K562 (cell line): ENCODE data around the gene NUDT2. TPM values are rescaled to one million over a fixed set of nuclear protein-coding genes. Genes with fewer than 3 reads are reported as not detected.
A peak's percentile ranks its signal among the peaks of the same experiment; 100 is the strongest.

Experiments used
- ATF1 ChIP-seq, 2 experiments: fragments of 450-650 bp in 1 of 2; IDR thresholded peaks; 2 replicates each; pipeline ENCODE4 v1.6.1; 2016; ENCODE audit warnings: missing compliant biosample characterization in 1 of 2, missing genetic modification characterization in 1 of 2
- BCL6 ChIP-seq: fragments of 250-450 bp; sonication (Bioruptor Pico); IDR thresholded peaks from 2 replicates; pipeline ENCODE4 v1.4.0; 2020
- CHCHD3 ChIP-seq: fragments of 250-450 bp; sonication (Bioruptor Pico); IDR thresholded peaks from 2 replicates; pipeline ENCODE4 v2.1.2; 2022; ENCODE audit warnings: mild to moderate bottlenecking
- FOXK1 ChIP-seq: sonication (generic); formaldehyde crosslinking; IDR thresholded peaks from 2 replicates; pipeline ENCODE4 v1.8.0; 2022; ENCODE audit warnings: missing genetic modification reagents, mild to moderate bottlenecking, borderline replicate concordance
- FOXM1 ChIP-seq, 2 experiments: fragments of 450-650 bp in 1 of 2; sonication (generic) in 1 of 2; formaldehyde crosslinking in 1 of 2; IDR thresholded peaks; 2 replicates each; pipeline versions ENCODE4 v1.6.1 to v1.9.0; 2017 to 2022; ENCODE audit warnings: low read depth in 2 of 2, mild to moderate bottlenecking in 2 of 2, missing genetic modification reagents in 1 of 2, moderate library complexity in 1 of 2
- LCOR ChIP-seq: sonication (generic); formaldehyde crosslinking; IDR thresholded peaks from 2 replicates; pipeline ENCODE4 v1.8.0; 2022; ENCODE audit warnings: mild to moderate bottlenecking, missing genetic modification reagents
- NCOA2 ChIP-seq, 2 experiments: fragments of 450-650 bp; IDR thresholded peaks; 2 replicates each; pipeline ENCODE4 v1.6.1; 2018; ENCODE audit warnings: mild to moderate bottlenecking in 2 of 2, moderate library complexity in 1 of 2; ENCODE audit not compliant: partially characterized antibody in 2 of 2
- OTX1 ChIP-seq: fragments of 450-650 bp; formaldehyde crosslinking; IDR thresholded peaks from 2 replicates; pipeline ENCODE4 v1.4.0; 2022; ENCODE audit warnings: mild to moderate bottlenecking
- RFX7 ChIP-seq: fragments of 250-450 bp; sonication (Bioruptor Pico); IDR thresholded peaks from 2 replicates; pipeline ENCODE4 v1.5.1; 2021; ENCODE audit warnings: mild to moderate bottlenecking
- TAF15 ChIP-seq: fragments of 200-400 bp; formaldehyde crosslinking; IDR thresholded peaks from 2 replicates; pipeline ENCODE4 v1.6.1; 2017; ENCODE audit warnings: mild to moderate bottlenecking, low read depth, low read length, moderate library complexity
- TEAD4 ChIP-seq, 2 experiments: sonication (generic) in 1 of 2; formaldehyde crosslinking in 1 of 2; IDR thresholded peaks; 2 replicates each; pipeline versions ENCODE4 v1.6.1 to v1.8.0; 2012 to 2022; ENCODE audit warnings: borderline replicate concordance in 1 of 2, inconsistent platforms in 1 of 2, low read length in 1 of 2, mild to moderate bottlenecking in 1 of 2, missing genetic modification reagents in 1 of 2
- polyA plus RNA-seq, 8 experiments: library from polyadenylated mRNA; depleted of rRNA in 4 of 8; stranded (reverse) in 5 of 8; unstranded in 3 of 8; fragments of >200 nt; fragmentation: Nextera tagmentation in 2 of 8; fragmentation: Illumina TruSeq in 1 of 8; extraction: Ambion mirVana in 2 of 8; extraction: Trizol in 1 of 8; gene quantifications; 2 replicates each; pipeline versions ENCODE4 v1.2.1 to v1.2.3, GENCODE V29; 2011 to 2014; ENCODE audit warnings: inconsistent platforms in 1 of 8, missing spikeins in 1 of 8
- total RNA-seq, 7 experiments: library from RNA; depleted of rRNA in 6 of 7; stranded (reverse); fragments of >200 nt in 6 of 7; fragmentation: Illumina TruSeq in 2 of 7; extraction: Trizol in 2 of 7; gene quantifications; 2 replicates each; pipeline versions ENCODE4 v1.2.1 to v1.2.3, GENCODE V29; 2011 to 2021; ENCODE audit warnings: low replicate concordance in 1 of 7
- TF ChIP-seq, protein P1 (sequence below): fragments of 250-450 bp; sonication (Bioruptor Pico); IDR thresholded peaks from 2 replicates; pipeline ENCODE4 v1.4.0; 2020; ENCODE audit warnings: mild to moderate bottlenecking, moderate library complexity
- TF ChIP-seq, protein P2 (sequence below): fragments of 200-800 bp; sonication (Bioruptor generic); IDR thresholded peaks from 2 replicates; pipeline ENCODE4 v1.6.1; 2017; ENCODE audit warnings: missing genetic modification characterization, missing compliant biosample characterization
- TF ChIP-seq, protein P3 (sequence below): sonication (generic); formaldehyde crosslinking; IDR thresholded peaks from 2 replicates; pipeline ENCODE4 v1.8.0; 2022; ENCODE audit warnings: mild to moderate bottlenecking, missing genetic modification reagents
- TF ChIP-seq, protein P4 (sequence below): fragments of 150-350 bp; conservative IDR thresholded peaks from 2 replicates; pipeline ENCODE4 v1.6.1; 2014; ENCODE audit warnings: low read length
- TF ChIP-seq, protein P5 (sequence below): fragments of 450-650 bp; formaldehyde crosslinking; IDR thresholded peaks from 2 replicates; pipeline ENCODE4 v1.4.0; 2020; ENCODE audit warnings: mild to moderate bottlenecking, moderate library complexity

NUDT2 gene
- total and polyA plus RNA-seq, 9 of the 15 experiments (the other 6 are each of a cell fraction or from before 2014, with no cell fraction given) = 11.5 to 28.1 (median 19.0) TPM

DNA sequence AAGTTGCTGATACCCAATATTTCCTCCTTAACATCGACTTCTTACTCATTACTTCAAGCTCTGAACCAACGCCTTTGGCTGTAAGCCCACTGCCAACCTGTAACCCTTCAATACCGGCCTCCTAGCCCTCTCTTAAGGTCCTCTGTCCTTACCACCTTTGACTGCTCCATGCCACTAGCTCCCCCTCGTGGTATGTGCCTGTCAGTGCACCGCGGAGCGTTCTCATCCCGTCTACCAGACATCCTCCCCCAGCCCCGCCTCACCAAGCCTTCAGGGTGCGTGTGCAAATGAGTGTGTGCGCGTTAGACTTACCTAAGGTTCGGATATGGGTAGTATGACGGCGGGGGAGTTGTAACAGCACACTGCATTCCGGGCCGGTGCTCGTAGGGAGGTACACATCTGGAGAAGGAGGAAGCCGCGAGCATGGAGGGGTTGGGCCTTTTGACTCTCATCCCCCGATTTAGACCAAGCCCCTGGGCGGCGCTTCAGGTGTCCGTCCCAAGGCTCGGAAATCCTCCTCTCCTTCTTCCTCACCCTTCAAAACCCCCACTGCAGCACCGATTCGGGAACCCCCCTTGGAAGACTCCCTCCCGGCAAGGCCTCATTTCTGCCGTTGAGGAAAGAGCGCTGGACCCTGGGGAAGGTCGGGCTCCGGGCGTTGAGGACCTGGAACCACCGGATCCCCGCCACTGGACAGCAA, 50.1 kb downstream of the NUDT2 start (continued):
- TF ChIP-seq, protein P1, sequence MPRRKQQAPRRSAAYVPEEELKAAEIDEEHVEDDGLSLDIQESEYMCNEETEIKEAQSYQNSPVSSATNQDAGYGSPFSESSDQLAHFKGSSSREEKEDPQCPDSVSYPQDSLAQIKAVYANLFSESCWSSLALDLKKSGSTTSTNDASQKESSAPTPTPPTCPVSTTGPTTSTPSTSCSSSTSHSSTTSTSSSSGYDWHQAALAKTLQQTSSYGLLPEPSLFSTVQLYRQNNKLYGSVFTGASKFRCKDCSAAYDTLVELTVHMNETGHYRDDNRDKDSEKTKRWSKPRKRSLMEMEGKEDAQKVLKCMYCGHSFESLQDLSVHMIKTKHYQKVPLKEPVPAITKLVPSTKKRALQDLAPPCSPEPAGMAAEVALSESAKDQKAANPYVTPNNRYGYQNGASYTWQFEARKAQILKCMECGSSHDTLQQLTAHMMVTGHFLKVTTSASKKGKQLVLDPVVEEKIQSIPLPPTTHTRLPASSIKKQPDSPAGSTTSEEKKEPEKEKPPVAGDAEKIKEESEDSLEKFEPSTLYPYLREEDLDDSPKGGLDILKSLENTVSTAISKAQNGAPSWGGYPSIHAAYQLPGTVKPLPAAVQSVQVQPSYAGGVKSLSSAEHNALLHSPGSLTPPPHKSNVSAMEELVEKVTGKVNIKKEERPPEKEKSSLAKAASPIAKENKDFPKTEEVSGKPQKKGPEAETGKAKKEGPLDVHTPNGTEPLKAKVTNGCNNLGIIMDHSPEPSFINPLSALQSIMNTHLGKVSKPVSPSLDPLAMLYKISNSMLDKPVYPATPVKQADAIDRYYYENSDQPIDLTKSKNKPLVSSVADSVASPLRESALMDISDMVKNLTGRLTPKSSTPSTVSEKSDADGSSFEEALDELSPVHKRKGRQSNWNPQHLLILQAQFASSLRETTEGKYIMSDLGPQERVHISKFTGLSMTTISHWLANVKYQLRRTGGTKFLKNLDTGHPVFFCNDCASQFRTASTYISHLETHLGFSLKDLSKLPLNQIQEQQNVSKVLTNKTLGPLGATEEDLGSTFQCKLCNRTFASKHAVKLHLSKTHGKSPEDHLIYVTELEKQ (CRISPR knock-in tag) = no peak
- TF ChIP-seq, protein P2, sequence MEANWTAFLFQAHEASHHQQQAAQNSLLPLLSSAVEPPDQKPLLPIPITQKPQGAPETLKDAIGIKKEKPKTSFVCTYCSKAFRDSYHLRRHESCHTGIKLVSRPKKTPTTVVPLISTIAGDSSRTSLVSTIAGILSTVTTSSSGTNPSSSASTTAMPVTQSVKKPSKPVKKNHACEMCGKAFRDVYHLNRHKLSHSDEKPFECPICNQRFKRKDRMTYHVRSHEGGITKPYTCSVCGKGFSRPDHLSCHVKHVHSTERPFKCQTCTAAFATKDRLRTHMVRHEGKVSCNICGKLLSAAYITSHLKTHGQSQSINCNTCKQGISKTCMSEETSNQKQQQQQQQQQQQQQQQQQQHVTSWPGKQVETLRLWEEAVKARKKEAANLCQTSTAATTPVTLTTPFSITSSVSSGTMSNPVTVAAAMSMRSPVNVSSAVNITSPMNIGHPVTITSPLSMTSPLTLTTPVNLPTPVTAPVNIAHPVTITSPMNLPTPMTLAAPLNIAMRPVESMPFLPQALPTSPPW = peak; percentile 72
- TF ChIP-seq TAF15 = no peak
- no peak for TF ChIP-seq ATF1 (CRISPR knock-in tag; IDR thresholded peaks at IDR 0.05)
- peak; percentile 26; the same call in 1 of the 2 replicates for TF ChIP-seq ATF1 (tag; IDR thresholded peaks at IDR 0.05)
- TF ChIP-seq CHCHD3 (CRISPR knock-in tag) = no peak
- TF ChIP-seq NCOA2 (IDR thresholded peaks at IDR 0.05; ENCODE audit: partially characterized antibody in 2 of 2) = peak in 1 of 2 experiments; percentile 96
- no peak for TF ChIP-seq FOXK1 (CRISPR knock-in tag)
- no peak for TF ChIP-seq LCOR (CRISPR knock-in tag)
- no peak for TF ChIP-seq OTX1 (CRISPR knock-in tag)
- no peak for TF ChIP-seq FOXM1 (IDR thresholded peaks at IDR 0.05; ENCODE audit: low read depth)
- no peak for TF ChIP-seq FOXM1 (CRISPR knock-in tag; IDR thresholded peaks at IDR 0.05; ENCODE audit: low read depth)
- TF ChIP-seq, protein P3, sequence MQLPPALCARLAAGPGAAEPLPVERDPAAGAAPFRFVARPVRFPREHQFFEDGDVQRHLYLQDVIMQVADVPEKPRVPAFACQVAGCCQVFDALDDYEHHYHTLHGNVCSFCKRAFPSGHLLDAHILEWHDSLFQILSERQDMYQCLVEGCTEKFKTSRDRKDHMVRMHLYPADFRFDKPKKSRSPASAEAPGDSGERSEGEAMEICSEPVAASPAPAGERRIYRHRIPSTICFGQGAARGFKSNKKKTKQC (CRISPR knock-in tag) = no peak
- TF ChIP-seq BCL6 (CRISPR knock-in tag) = no peak
- no peak for TF ChIP-seq RFX7 (CRISPR knock-in tag)
- TF ChIP-seq, protein P4, sequence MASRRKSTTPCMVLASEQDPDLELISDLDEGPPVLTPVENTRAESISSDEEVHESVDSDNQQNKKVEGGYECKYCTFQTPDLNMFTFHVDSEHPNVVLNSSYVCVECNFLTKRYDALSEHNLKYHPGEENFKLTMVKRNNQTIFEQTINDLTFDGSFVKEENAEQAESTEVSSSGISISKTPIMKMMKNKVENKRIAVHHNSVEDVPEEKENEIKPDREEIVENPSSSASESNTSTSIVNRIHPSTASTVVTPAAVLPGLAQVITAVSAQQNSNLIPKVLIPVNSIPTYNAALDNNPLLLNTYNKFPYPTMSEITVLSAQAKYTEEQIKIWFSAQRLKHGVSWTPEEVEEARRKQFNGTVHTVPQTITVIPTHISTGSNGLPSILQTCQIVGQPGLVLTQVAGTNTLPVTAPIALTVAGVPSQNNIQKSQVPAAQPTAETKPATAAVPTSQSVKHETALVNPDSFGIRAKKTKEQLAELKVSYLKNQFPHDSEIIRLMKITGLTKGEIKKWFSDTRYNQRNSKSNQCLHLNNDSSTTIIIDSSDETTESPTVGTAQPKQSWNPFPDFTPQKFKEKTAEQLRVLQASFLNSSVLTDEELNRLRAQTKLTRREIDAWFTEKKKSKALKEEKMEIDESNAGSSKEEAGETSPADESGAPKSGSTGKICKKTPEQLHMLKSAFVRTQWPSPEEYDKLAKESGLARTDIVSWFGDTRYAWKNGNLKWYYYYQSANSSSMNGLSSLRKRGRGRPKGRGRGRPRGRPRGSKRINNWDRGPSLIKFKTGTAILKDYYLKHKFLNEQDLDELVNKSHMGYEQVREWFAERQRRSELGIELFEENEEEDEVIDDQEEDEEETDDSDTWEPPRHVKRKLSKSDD = no peak
- peak; percentile 56 for TF ChIP-seq TEAD4 (IDR thresholded peaks at IDR 0.05; ENCODE audit: low read length)
- no peak for TF ChIP-seq TEAD4 (CRISPR knock-in tag; IDR thresholded peaks at IDR 0.05; ENCODE audit: borderline replicate concordance)
- TF ChIP-seq, protein P5, sequence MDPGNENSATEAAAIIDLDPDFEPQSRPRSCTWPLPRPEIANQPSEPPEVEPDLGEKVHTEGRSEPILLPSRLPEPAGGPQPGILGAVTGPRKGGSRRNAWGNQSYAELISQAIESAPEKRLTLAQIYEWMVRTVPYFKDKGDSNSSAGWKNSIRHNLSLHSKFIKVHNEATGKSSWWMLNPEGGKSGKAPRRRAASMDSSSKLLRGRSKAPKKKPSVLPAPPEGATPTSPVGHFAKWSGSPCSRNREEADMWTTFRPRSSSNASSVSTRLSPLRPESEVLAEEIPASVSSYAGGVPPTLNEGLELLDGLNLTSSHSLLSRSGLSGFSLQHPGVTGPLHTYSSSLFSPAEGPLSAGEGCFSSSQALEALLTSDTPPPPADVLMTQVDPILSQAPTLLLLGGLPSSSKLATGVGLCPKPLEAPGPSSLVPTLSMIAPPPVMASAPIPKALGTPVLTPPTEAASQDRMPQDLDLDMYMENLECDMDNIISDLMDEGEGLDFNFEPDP (CRISPR knock-in tag) = no peak
